A549 treated with GW870086 at 1 μM for 4 hours (cell line): ENCODE results near the gene BTBD7. TPM values are rescaled to one million over a fixed set of nuclear protein-coding genes. Genes with fewer than 3 reads are reported as not detected.

Experiments
- total RNA-seq: library from RNA; stranded (reverse); fragments of 200-300 nt; extraction: Qiagen RNA extraction; gene quantifications from 5 replicates; pipeline ENCODE4 v1.2.3, GENCODE V29; 2022; ENCODE audit warnings: low read depth

Gene BTBD7, protein sequence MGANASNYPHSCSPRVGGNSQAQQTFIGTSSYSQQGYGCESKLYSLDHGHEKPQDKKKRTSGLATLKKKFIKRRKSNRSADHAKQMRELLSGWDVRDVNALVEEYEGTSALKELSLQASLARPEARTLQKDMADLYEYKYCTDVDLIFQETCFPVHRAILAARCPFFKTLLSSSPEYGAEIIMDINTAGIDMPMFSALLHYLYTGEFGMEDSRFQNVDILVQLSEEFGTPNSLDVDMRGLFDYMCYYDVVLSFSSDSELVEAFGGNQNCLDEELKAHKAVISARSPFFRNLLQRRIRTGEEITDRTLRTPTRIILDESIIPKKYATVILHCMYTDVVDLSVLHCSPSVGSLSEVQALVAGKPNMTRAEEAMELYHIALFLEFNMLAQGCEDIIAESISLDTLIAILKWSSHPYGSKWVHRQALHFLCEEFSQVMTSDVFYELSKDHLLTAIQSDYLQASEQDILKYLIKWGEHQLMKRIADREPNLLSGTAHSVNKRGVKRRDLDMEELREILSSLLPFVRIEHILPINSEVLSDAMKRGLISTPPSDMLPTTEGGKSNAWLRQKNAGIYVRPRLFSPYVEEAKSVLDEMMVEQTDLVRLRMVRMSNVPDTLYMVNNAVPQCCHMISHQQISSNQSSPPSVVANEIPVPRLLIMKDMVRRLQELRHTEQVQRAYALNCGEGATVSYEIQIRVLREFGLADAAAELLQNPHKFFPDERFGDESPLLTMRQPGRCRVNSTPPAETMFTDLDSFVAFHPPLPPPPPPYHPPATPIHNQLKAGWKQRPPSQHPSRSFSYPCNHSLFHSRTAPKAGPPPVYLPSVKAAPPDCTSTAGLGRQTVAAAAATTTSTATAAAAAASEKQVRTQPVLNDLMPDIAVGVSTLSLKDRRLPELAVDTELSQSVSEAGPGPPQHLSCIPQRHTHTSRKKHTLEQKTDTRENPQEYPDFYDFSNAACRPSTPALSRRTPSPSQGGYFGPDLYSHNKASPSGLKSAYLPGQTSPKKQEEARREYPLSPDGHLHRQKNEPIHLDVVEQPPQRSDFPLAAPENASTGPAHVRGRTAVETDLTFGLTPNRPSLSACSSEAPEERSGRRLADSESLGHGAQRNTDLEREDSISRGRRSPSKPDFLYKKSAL
- 8.9 to 13.1 TPM (median 11.6 TPM) in 5 replicates for total RNA-seq

GRCh38 chr14:93332853-93333630, at the start of gene BTBD7:
BTBD7 (minus strand) TSS chr14:93333036; CDS start chr14:93296051, 36,985 bp downstream.

DNA sequence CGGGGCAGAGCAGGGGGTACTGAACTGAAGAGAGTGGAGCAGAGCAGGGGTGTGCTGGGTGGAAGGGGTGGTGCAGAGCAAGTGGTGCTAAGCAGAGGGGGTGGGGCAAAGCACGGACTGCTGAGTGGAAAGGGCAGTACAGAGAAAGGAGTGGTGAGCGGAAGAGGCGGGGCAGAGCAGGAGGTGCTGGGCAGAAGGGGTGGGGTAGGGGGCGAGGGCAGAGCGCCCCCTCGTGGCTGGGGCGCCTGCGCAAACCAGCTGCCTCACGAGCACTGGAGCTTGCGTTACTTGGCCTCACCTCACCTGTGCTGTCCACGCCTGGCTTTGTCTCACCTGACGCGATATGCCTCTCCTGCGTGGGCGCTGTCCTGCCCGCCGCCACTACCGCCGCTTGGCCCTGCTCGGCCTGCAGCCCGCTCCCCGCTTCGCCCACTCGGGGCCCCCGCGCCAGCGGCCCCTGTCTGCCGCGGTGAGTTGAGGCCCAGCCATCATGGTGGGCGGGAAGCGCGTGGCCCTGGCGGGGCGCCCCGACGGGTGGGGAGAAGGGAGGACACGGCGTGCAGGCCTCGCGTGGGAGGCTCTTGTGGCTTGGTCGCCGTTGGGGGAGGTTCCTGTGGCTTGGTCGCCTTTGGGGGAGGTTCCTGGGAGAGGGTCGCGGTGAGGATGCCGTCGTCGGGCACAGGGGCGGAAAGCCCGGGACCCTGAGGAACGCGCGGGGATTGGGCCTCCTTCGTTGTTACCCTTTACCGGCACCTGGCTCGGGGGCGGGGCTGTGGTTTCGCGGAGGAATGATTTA, 14.3 kb upstream of the BTBD7 start, which contains the start of gene COX8C:
COX8C (plus strand) TSS at position 257 of the 796 bp plus-strand sequence; CDS start at position 344, 87 bp downstream.

GRCh38 chr14:93206793-93207467, 125.9 kb downstream of the BTBD7 start, which contains the start of the genes GON7 and UBR7:
GON7 (minus strand) TSS chr14:93207065; CDS start chr14:93207037, 28 bp downstream.
UBR7 (plus strand) TSS chr14:93207256; CDS start chr14:93207292, 36 bp downstream.

Other genes starting within 250 kb of the BTBD7 start
- 52.0 to 65.5 TPM (median 59.8 TPM) in 5 replicates for gene ITPK1, start 217.1 kb downstream of the BTBD7 start, total RNA-seq
- 11.2 to 14.9 TPM (median 13.7 TPM) in 5 replicates for gene MOAP1, start 148.1 kb downstream of the BTBD7 start, total RNA-seq
- gene LYSET, start 147.7 kb downstream of the BTBD7 start, total RNA-seq, result 32.3 to 37.8 TPM (median 34.7 TPM) in 5 replicates
- gene GON7, start 126.0 kb downstream of the BTBD7 start, total RNA-seq, result 13.2 to 18.3 TPM (median 15.4 TPM) in 5 replicates
- 23.5 to 29.4 TPM (median 25.3 TPM) in 5 replicates for gene UBR7, start 125.8 kb downstream of the BTBD7 start, total RNA-seq
- not detected in 5 replicates for gene COX8C, start 14.1 kb upstream of the BTBD7 start, total RNA-seq
- 0.01 to 0.03 TPM (median 0.03 TPM) in 4 of 5 replicates, not detected in the other for gene UNC79, start 97.9 kb upstream of the BTBD7 start, total RNA-seq